ENCODE measurements around the gene ASIC2.

DNA sequence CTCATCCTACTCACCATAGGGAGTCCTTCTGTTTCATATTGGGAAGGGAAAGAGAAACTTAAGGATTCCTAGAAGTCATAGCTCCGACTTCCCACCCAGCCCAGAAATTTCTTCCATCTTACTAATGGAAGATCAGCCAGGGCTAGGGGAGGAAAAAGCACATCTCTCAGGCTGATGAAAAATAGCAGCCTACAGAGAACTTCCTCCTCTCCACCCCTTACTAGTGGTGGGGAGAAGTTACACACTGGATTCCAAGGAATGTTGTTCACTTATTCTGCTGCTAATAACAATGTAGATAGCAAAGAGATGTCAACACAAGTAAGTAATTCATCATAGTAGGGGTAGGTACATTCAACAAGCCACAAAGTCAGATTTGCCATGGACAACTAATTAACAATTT is 207.1 kb downstream of the ASIC2 start:
- TF ChIP-seq POLR2AphosphoS5 (IDR thresholded peaks at IDR 0.05) (no peak), POLR2A (IDR thresholded peaks at IDR 0.05) (no peak)
- TF ChIP-seq, protein P1, sequence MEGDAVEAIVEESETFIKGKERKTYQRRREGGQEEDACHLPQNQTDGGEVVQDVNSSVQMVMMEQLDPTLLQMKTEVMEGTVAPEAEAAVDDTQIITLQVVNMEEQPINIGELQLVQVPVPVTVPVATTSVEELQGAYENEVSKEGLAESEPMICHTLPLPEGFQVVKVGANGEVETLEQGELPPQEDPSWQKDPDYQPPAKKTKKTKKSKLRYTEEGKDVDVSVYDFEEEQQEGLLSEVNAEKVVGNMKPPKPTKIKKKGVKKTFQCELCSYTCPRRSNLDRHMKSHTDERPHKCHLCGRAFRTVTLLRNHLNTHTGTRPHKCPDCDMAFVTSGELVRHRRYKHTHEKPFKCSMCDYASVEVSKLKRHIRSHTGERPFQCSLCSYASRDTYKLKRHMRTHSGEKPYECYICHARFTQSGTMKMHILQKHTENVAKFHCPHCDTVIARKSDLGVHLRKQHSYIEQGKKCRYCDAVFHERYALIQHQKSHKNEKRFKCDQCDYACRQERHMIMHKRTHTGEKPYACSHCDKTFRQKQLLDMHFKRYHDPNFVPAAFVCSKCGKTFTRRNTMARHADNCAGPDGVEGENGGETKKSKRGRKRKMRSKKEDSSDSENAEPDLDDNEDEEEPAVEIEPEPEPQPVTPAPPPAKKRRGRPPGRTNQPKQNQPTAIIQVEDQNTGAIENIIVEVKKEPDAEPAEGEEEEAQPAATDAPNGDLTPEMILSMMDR (IDR thresholded peaks at IDR 0.05 in 8 of 11, conservative IDR thresholded peaks at IDR 0.05 in 3 of 11) = no peak
